KMS-11 (cell line): Measurements from ENCODE around the gene SLC17A9.

ENCODE experiments used
- H2AFZ ChIP-seq: fragments of 200-600 bp; sonication (generic); 2 replicates; pipeline ENCODE4 v1.6.1; 2016; ENCODE audit warnings: antibody characterized with exemption, mixed run types, low read depth
- H3K27ac ChIP-seq: fragments of 200-600 bp; sonication (generic); 2 replicates; pipeline ENCODE4 v1.6.1; 2016; ENCODE audit warnings: mild to moderate bottlenecking, mixed run types
- H3K27me3 ChIP-seq: fragments of 200-600 bp; sonication (generic); 2 replicates; pipeline ENCODE4 v1.6.1; 2017; ENCODE audit warnings: mild to moderate bottlenecking, low read depth, mixed run types, moderate library complexity; ENCODE audit not compliant: insufficient read depth
- H3K36me3 ChIP-seq: fragments of 200-600 bp; sonication (generic); 2 replicates; pipeline ENCODE4 v1.6.1; 2017; ENCODE audit warnings: mild to moderate bottlenecking, mixed run types; ENCODE audit not compliant: insufficient read depth
- H3K4me1 ChIP-seq: fragments of 200-600 bp; sonication (generic); 2 replicates; pipeline ENCODE4 v1.6.1; 2016; ENCODE audit warnings: mild to moderate bottlenecking, low read depth, mixed run types; ENCODE audit not compliant: poor library complexity, severe bottlenecking
- H3K4me2 ChIP-seq: fragments of 200-600 bp; sonication (generic); 2 replicates; pipeline ENCODE4 v1.7.0; 2016; ENCODE audit warnings: mild to moderate bottlenecking, mixed run types
- H3K4me3 ChIP-seq: fragments of 200-600 bp; sonication (generic); IDR thresholded peaks from 2 replicates; pipeline ENCODE4 v1.6.1; 2017; ENCODE audit warnings: low read depth, low read length, mixed read lengths; ENCODE audit not compliant: insufficient read depth
- H3K79me2 ChIP-seq: fragments of 200-600 bp; sonication (generic); 2 replicates; pipeline ENCODE4 v1.6.1; 2016; ENCODE audit warnings: low read depth, mixed run types; ENCODE audit not compliant: insufficient read depth
- H3K9ac ChIP-seq: fragments of 200-600 bp; sonication (generic); 2 replicates; pipeline ENCODE4 v1.6.1; 2016; ENCODE audit warnings: mild to moderate bottlenecking, mixed run types
- H4K20me1 ChIP-seq: fragments of 200-600 bp; sonication (generic); 2 replicates; pipeline ENCODE4 v1.6.1; 2016; ENCODE audit warnings: mild to moderate bottlenecking, mixed run types; ENCODE audit not compliant: insufficient read depth
- CTCF ChIP-seq: fragments of 200-600 bp; sonication (generic); conservative IDR thresholded peaks from 2 replicates; pipeline ENCODE4 v1.6.1; 2017; ENCODE audit warnings: low read depth, mild to moderate bottlenecking, antibody characterized with exemption, low read length, moderate library complexity, mixed read lengths

Gene SLC17A9

GRCh38 chr20:62952373-62952967 is at the start of gene SLC17A9:
Gene SLC17A9, plus strand, starts transcription at chr20:62952709. Its CDS starts 122 bp downstream, at chr20:62952831.
- no peak within 1 kb of the TSS for H2AFZ ChIP-seq
- TF ChIP-seq CTCF, result no peak
- no peak within 1 kb of the TSS for H3K9ac ChIP-seq
- peaks cover 30% of the 10 kb centered on the region for H3K27me3 ChIP-seq
- H4K20me1 ChIP-seq, result no peaks in the 10 kb centered on the region
- no peaks in the 10 kb centered on the region for H3K36me3 ChIP-seq
- H3K79me2 ChIP-seq, result no peaks in the 10 kb centered on the region
- no peak within 1 kb of the TSS for H3K27ac ChIP-seq
- no peak within 1 kb of the TSS for H3K4me3 ChIP-seq
- no peaks in the 10 kb centered on the region for H3K4me1 ChIP-seq
- H3K4me2 ChIP-seq, result no peak within 1 kb of the TSS

- Histone ChIP-seq H3K4me2 (no peak overlapping the region), H2AFZ (no peak overlapping the region), H3K4me1 (peaks cover 56% of the 10 kb centered on the region), H3K4me3 (no peak overlapping the region), H3K36me3 (peaks cover 12% of the 10 kb centered on the region; the same call in 1 of the 2 replicates), H3K79me2 (peaks cover 16% of the 10 kb centered on the region; the same call in 1 of the 2 replicates), H3K9ac (no peak overlapping the region), H3K27ac (no peak overlapping the region), H4K20me1 (peaks cover 13% of the 10 kb centered on the region), H3K27me3 (no peaks in the 10 kb centered on the region)
- no peak for TF ChIP-seq CTCF
Observed at GRCh38 chr20:62902926-62903615, 49.4 kb upstream of the SLC17A9 start.

GRCh38 chr20:62905536-62906117 is 46.9 kb upstream of the SLC17A9 start:
- no peak for TF ChIP-seq CTCF
- Histone ChIP-seq H3K27me3 (no peaks in the 10 kb centered on the region), H3K4me1 (peaks cover 56% of the 10 kb centered on the region), H2AFZ (no peak overlapping the region), H3K36me3 (peaks cover 12% of the 10 kb centered on the region; the same call in 1 of the 2 replicates), H3K9ac (no peak overlapping the region), H3K4me2 (no peak overlapping the region), H3K27ac (no peak overlapping the region), H3K79me2 (peaks cover 22% of the 10 kb centered on the region; the same call in 1 of the 2 replicates), H3K4me3 (no peak overlapping the region), H4K20me1 (peaks cover 26% of the 10 kb centered on the region)

GRCh38 chr20:62906209-62906608 is 46.3 kb upstream of the SLC17A9 start:
- no peak overlapping the region for H3K4me2 ChIP-seq
- H3K36me3 ChIP-seq, result peaks cover 12% of the 10 kb centered on the region; the same call in 1 of the 2 replicates
- no peak overlapping the region for H3K27ac ChIP-seq
- H3K4me3 ChIP-seq, result no peak overlapping the region
- TF ChIP-seq CTCF, result no peak
- peaks cover 26% of the 10 kb centered on the region for H4K20me1 ChIP-seq
- peaks cover 22% of the 10 kb centered on the region; the same call in 1 of the 2 replicates for H3K79me2 ChIP-seq
- H3K4me1 ChIP-seq, result peaks cover 56% of the 10 kb centered on the region
- H3K27me3 ChIP-seq, result no peaks in the 10 kb centered on the region
- H2AFZ ChIP-seq, result no peak overlapping the region
- no peak overlapping the region for H3K9ac ChIP-seq
